ENCODE results near the gene SPTBN4.
"Not testable (repeated sequence)": the region's sequence is repeated elsewhere in the genome, so short reads cannot be mapped to it uniquely, and the experiment has no call there.

SPTBN4 gene

GRCh38 chr19:40501599-40501998, 34.8 kb downstream of the SPTBN4 start:
- no peak overlapping the region for H3K27ac ChIP-seq

DNA sequence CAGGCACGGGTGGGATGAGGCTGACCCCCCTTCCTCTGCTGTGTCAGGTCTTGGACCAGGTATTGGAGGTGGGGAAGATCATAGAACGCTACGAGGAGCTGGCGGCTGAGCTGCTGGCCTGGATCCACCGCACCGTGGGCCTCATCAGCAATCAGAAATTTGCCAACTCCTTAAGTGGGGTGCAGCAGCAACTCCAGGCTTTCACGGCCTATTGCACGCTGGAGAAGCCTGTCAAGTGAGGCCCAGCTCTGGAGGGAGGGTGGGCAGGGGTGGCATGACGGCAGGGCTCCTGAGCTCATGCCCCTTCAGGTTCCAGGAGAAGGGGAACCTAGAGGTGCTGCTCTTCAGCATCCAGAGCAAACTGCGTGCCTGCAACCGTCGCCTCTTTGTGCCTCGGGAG, 35.3 kb downstream of the SPTBN4 start:
- H3K27ac ChIP-seq, result no peak overlapping the region
- no peak for DNase-seq (ENCODE audit: low read depth, low spot score)

More at GRCh38 chr19:40501599-40501998, 34.8 kb downstream of the SPTBN4 start:
- no peak for DNase-seq (ENCODE audit: low read depth, low spot score)

GRCh38 chr19:40502647-40503319, 36.0 kb downstream of the SPTBN4 start:
- no peak overlapping the region for H3K27ac ChIP-seq
- DNase-seq (ENCODE audit: low read depth, low spot score), result no peak

GRCh38 chr19:40503320-40503695, 36.5 kb downstream of the SPTBN4 start:
- no peak overlapping the region for H3K27ac ChIP-seq
- DNase-seq (ENCODE audit: low read depth, low spot score), result no peak

- no peak for DNase-seq (ENCODE audit: low read depth, low spot score)
- H3K27ac ChIP-seq, result no peak overlapping the region
These were observed 39.3 kb downstream of the SPTBN4 start for GRCh38 chr19:40506099-40506498.

DNA sequence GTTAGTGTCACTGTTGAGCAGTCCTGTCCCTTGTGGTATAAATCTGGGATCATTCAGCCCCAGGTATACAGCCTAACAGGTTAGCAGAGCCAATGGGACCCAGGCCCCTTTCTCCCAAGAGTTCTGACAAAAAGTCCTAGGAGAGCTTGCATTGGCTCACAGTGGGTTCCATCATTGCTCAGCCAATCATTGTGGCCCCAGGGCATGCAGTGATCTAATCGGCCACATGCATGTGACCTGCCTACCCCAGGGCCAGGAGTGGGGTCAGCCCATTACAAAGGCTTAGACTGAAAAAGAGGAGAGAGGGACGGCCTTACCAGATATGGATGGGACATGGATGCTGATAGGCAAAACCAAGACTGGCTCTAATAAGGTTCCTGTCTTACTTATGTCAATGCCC, 41.1 kb downstream of the SPTBN4 start:
- DNase-seq (ENCODE audit: low read depth, low spot score), result no peak
- H3K27ac ChIP-seq, result no peak overlapping the region

GRCh38 chr19:40508739-40509260, 42.0 kb downstream of the SPTBN4 start:
- DNase-seq (ENCODE audit: low read depth, low spot score), result no peak
- no peak overlapping the region for H3K27ac ChIP-seq

DNA sequence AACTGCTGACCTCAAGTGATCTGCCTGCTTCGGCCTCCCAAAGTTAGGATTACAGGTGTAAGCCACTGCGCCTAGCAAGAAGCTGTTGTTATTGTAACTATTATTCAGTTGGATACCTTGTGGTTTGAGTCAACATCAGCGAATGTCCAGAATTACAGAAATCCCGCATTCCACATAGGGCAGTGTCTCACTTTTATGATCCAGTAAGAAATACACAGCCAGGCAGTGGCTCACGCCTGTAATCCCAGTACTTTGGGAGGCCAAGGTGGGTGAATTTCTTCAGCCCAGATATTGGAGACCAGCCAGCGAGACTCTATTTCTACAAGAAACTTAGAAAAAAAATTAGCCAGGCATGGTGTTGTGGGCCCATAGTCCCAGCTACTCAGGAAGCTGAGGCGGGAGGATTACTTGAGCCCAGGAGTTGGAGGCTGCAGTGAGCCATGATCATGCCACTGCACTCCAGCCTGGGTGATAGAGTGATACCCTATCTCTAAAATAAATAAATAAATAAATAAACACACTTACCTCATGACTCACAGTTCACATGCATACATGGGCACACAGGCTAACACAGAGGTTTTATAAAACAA, 43.8 kb downstream of the SPTBN4 start:
- no peak for DNase-seq (ENCODE audit: low read depth, low spot score)
- H3K27ac ChIP-seq, result no peak overlapping the region

- no peak for DNase-seq (ENCODE audit: low read depth, low spot score)
- H3K27ac ChIP-seq, result no peak overlapping the region
These were observed 44.7 kb downstream of the SPTBN4 start for GRCh38 chr19:40511487-40511886.

DNA sequence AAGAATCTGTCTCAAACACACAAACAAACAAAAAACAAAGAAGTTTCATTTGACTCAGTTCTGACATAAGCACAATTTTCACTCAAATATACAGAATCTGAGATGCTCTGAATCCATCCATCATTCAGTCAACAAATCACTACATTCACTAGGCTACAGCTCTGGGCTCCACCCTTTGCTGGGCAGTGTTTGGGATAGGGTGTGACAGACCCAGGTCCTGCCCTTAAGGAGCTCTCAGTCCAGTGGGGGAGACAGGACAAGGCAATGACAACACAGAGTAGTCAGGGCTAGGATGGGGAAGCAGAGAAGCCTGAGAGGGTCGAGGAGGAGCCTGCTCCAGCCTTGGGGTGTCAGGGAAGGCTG, 45.3 kb downstream of the SPTBN4 start:
- no peak for DNase-seq (ENCODE audit: low read depth, low spot score)

GRCh38 chr19:40512473-40513344, 45.9 kb downstream of the SPTBN4 start:
- H3K27ac ChIP-seq, result no peak overlapping the region
- no peak for DNase-seq (ENCODE audit: low read depth, low spot score)

More for the DNA sequence above, 45.3 kb downstream of the SPTBN4 start:
- H3K27ac ChIP-seq, result no peak overlapping the region

GRCh38 chr19:40513345-40513678, 46.5 kb downstream of the SPTBN4 start:
- H3K27ac ChIP-seq, result no peak overlapping the region
- DNase-seq (ENCODE audit: low read depth, low spot score), result no peak

DNA sequence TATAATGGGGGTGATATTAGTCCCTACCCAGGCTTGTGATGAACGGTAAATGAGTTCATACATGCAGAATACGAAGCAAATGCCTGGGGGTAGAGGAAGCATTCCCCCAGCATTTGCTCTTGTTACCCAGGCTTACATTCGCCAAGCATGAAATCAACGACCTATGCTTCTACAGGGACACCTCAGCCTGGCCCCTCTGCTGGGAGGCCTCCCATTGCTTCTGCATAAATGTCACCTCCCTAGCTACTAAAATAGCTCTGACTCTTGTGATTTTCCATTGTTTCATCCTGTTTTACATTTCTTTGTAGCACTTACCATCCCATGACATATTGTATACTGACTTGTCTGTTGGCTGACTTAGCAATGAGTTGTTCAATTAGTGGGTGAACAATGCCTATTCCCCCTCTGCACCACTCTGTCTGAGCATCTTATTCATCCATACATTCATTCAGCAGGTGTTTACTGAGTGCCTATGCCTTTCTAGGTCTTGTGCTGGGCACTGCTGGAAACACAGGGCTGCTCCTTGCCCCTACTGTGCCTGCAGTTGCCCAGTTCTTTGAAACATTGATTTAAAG, 47.0 kb downstream of the SPTBN4 start:
- DNase-seq (ENCODE audit: low read depth, low spot score), result no peak
- no peak overlapping the region for H3K27ac ChIP-seq

DNA sequence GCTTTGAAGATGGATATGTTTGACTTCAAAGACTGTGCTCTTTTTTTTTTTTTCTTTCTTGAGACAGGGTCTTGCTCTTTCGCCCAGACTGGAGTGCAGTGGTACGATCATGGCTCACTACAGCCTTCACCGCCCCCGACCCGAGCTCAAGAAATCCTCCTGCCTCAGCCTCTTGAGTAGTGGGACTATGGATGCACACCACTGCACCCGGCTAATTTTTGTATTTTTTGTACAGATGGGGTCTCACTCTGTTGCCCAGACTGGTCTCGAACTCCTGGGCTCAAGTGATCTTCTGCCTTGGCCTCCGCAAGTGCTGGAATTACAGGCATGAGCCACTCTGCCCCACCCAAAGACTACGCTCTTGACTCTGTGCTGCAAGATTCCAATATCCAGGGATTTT, 50.4 kb downstream of the SPTBN4 start:
- DNase-seq (ENCODE audit: low read depth, low spot score), result no peak
- H3K27ac ChIP-seq, result no peak overlapping the region

DNA sequence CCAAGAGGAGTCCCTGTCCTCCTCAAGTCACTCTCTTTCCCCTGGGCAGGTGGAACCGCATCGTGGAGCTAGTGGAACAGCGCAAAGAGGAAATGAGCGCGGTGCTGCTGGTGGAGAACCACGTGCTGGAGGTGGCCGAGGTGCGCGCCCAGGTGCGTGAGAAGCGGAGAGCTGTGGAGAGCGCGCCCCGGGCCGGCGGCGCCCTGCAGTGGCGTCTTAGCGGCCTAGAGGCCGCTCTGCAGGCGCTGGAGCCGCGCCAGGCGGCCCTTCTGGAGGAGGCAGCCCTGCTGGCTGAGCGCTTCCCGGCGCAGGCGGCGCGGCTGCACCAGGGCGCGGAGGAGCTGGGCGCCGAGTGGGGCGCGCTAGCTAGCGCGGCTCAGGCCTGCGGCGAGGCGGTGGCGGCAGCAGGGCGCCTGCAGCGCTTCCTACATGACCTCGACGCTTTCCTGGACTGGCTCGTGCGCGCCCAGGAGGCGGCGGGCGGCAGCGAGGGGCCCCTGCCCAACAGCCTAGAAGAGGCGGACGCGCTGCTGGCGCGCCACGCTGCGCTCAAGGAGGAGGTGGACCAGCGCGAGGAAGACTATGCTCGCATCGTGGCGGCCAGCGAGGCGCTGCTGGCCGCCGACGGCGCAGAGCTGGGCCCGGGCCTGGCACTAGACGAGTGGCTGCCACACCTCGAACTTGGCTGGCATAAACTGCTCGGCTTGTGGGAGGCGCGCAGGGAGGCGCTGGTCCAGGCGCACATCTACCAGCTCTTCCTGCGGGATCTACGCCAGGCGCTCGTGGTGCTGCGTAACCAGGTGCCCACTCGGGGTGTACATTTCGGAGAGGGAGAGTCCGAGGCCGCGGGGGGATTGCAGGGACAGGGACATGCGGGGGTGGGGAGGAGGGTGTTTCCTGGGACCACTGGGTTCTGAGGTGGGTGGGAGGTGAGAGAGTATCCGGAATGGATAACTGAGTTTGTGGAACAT, 52.8 kb downstream of the SPTBN4 start:
- no peak overlapping the region for H3K27ac ChIP-seq
- no peak for DNase-seq (ENCODE audit: low read depth, low spot score)

- no peak for DNase-seq (ENCODE audit: low read depth, low spot score)
These were observed 54.5 kb downstream of the SPTBN4 start for GRCh38 chr19:40521276-40521675.

DNA sequence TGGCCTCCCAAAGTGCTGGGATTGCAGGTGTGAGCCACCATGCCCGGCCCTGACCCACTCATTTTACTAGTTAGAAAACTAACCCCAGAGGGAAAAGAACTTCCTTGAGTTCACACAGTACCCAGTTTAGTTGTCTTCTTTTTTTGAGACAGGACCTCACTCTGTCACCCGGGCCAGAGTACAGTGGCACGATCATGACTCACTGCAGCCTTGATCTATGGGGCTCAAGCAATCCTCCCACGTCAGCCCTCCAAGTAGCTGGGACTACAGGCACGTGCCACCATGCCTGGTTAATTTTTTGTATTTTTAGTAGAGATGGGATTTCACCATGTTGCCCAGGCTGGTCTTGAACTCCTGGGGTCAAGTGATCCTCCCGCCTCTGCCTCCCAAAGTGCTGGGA, 55.1 kb downstream of the SPTBN4 start:
- H3K27ac ChIP-seq; DNase-seq (ENCODE audit: low read depth, low spot score): not testable (repeated sequence)

More at GRCh38 chr19:40521276-40521675, 54.5 kb downstream of the SPTBN4 start:
- no peak overlapping the region for H3K27ac ChIP-seq

DNA sequence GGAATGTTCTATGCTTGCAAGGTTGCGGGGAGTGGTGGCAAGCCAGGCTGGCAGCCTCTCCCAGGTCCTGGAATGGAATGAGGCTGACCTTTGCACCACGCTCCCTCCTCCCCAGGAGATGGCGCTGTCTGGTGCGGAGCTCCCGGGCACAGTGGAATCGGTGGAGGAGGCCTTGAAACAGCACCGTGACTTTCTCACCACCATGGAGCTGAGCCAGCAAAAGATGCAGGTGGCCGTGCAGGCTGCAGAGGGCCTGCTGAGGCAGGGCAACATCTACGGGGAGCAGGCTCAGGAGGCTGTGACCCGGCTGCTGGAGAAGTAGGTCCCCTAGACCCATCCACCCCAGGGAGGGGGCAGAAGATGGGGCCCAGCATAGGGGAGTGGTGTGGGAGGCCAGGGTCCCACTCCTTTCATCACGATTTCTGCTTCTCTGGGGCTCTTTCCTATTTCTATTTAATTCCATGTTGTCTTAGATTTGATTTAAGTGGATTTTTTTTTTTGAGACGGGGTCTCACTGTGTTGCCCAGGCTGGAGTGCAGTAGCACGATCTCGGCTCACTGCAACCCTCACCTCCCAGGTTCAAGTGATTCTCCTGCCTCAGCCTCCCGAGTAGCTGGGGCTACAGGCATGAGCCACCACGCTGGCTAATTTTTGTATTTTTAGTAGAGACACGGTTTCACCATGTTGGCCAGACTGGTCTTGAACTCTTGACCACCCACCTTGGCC, 56.7 kb downstream of the SPTBN4 start:
- DNase-seq (ENCODE audit: low read depth, low spot score), result no peak
- no peak overlapping the region for H3K27ac ChIP-seq

- DNase-seq (ENCODE audit: low read depth, low spot score), result no peak
- no peak overlapping the region for H3K27ac ChIP-seq
These were observed 57.3 kb downstream of the SPTBN4 start for GRCh38 chr19:40524133-40524549.

Measured in epithelial cell of prostate (primary cell).